Panc1 (cell line): ENCODE data around the gene ESRRG. TPM values are rescaled to one million over a fixed set of nuclear protein-coding genes. Genes with fewer than 3 reads are reported as not detected.

Experiments
- ATAC-seq: fragments of 200-7000 bp; cut with Tn5 transposase; 2 replicates; pipeline ENCODE4 v1.9.1; 2020; ENCODE audit warnings: mild to moderate bottlenecking, moderate library complexity
- BruUV-seq: library from RNA; stranded (reverse); fragments of 400-500 nt; replicated peaks from 2 replicates; lab custom pipeline; 2021; lab: Mats Ljungman, UMichigan
- CTCF ChIA-PET: fragments of 300-600 bp; sonication (Branson Sonifier 250); formaldehyde crosslinking; loops from one replicate; lab custom pipeline; 2022; ENCODE audit warnings: antibody characterized with exemption; lab: Charles Lee
- POLR2A ChIA-PET: fragments of 300-600 bp; sonication (Branson Sonifier 250); formaldehyde crosslinking; loops from one replicate; lab custom pipeline; 2022; ENCODE audit warnings: antibody characterized with exemption; lab: Charles Lee
- DNase-seq: peaks from one replicate; pipeline ENCODE4 v3.0.0-alpha.2; 2010; ENCODE audit warnings: low read depth, low spot score
- H3K27ac ChIP-seq: 2 replicates; pipeline ENCODE4 v1.5.1; 2011; ENCODE audit warnings: mild to moderate bottlenecking, low read length, inconsistent platforms
- H3K27me3 ChIP-seq: fragments of 200-500 bp; sonication (Bioruptor generic); 2 replicates; pipeline ENCODE4 v1.6.0; 2014; ENCODE audit warnings: low read length, inconsistent platforms; ENCODE audit not compliant: control insufficient read depth, insufficient read depth
- H3K36me3 ChIP-seq: fragments of 200-500 bp; sonication (Bioruptor generic); 2 replicates; pipeline ENCODE4 v1.5.1; 2014; ENCODE audit warnings: inconsistent platforms, mild to moderate bottlenecking, low read length, moderate library complexity; ENCODE audit not compliant: control insufficient read depth, insufficient read depth
- H3K4me1 ChIP-seq: 2 replicates; pipeline ENCODE4 v1.5.1; 2011; ENCODE audit warnings: inconsistent platforms, mild to moderate bottlenecking, low read length, moderate library complexity; ENCODE audit not compliant: control insufficient read depth, insufficient read depth
- H3K4me3 ChIP-seq, 2 experiments: 2 replicates each; pipeline ENCODE4 v1.5.1; 2011 to 2012; ENCODE audit warnings: low read depth in 2 of 2, low read length in 2 of 2, mild to moderate bottlenecking in 2 of 2, inconsistent platforms in 1 of 2, moderate library complexity in 1 of 2
- H3K9me3 ChIP-seq: fragments of 200-500 bp; sonication (Bioruptor generic); 2 replicates; pipeline ENCODE4 v1.5.1; 2014; ENCODE audit warnings: low read depth, mild to moderate bottlenecking, inconsistent platforms, low read length, moderate library complexity; ENCODE audit not compliant: control insufficient read depth, insufficient read depth
- CTCF ChIP-seq: fragments of 450-650 bp; IDR thresholded peaks from 2 replicates; pipeline ENCODE4 v1.5.1; 2017; ENCODE audit warnings: mild to moderate bottlenecking
- POLR2AphosphoS5 ChIP-seq: IDR thresholded peaks from 2 replicates; pipeline ENCODE4 v1.6.1; 2012; ENCODE audit warnings: mild to moderate bottlenecking, low read depth, low read length, moderate library complexity
- SIN3A ChIP-seq: IDR thresholded peaks from 2 replicates; pipeline ENCODE4 v1.6.1; 2012; ENCODE audit warnings: low read depth, mild to moderate bottlenecking, low read length, moderate library complexity, borderline replicate concordance; ENCODE audit not compliant: insufficient read depth
- TCF7L2 ChIP-seq: IDR thresholded peaks from 2 replicates; pipeline ENCODE4 v1.6.1; 2011; ENCODE audit warnings: mild to moderate bottlenecking, low read depth, low read length, inconsistent platforms
- in situ Hi-C: cut with HindIII; loops from 2 replicates; pipeline ENCODE4 v1.10.0; 2016; ENCODE audit warnings: low sequenced_read_pairs, low pct_unique_long_range_greater_than_20kb
- intact Hi-C: fragments of 100-400 bp; cut with micrococcal nuclease; formaldehyde crosslinking; loops from one replicate; pipeline ENCODE4 v1.10.0; 2022; ENCODE audit not compliant: unreplicated experiment
- total RNA-seq: library from RNA; stranded (reverse); gene quantifications from one replicate; pipeline ENCODE4 v1.2.1, GENCODE V29; 2021; ENCODE audit not compliant: unreplicated experiment
- TF ChIP-seq, protein P1 (sequence below), 2 experiments: IDR thresholded peaks; 2 replicates each; pipeline ENCODE4 v1.6.1; 2011 to 2012; ENCODE audit warnings: low read depth in 2 of 2, control low read depth in 1 of 2, low read length in 1 of 2, mild to moderate bottlenecking in 1 of 2, moderate library complexity in 1 of 2; ENCODE audit not compliant: insufficient read depth in 1 of 2

The ESRRG gene
- total RNA-seq, 1 experiment from 2014 or later, result not detected

DNA sequence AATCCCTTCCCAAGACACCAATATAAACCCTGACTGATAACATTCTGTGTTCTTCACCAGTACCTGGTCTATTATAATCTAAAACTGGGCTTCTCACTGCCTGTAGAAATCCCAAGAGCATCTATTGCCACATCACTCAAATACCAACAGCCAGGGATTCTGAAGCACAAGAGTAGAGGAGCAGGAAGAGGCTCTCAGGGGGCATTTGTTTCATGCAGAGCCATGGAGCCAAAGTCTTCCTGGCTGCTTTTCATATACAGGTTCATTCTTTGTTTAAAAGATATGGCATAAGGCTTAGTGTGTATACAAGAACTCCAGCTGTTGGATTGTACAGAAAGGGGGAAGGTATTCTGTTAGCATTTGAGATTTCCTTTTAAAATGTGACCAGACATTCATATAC lies 261.8 kb downstream of the ESRRG start:
- ATAC-seq (no peak), DNase-seq (no peak)
- H3K27me3 ChIP-seq, result no peaks in the 10 kb centered on the region
- no peak overlapping the region for H3K4me3 ChIP-seq
- intact Hi-C loops, result no loop called here
- no peaks in the 10 kb centered on the region for H3K36me3 ChIP-seq
- no peaks in the 10 kb centered on the region for H3K9me3 ChIP-seq
- TF ChIP-seq CTCF, result no peak
- TF ChIP-seq TCF7L2, result no peak
- TF ChIP-seq, protein P1, sequence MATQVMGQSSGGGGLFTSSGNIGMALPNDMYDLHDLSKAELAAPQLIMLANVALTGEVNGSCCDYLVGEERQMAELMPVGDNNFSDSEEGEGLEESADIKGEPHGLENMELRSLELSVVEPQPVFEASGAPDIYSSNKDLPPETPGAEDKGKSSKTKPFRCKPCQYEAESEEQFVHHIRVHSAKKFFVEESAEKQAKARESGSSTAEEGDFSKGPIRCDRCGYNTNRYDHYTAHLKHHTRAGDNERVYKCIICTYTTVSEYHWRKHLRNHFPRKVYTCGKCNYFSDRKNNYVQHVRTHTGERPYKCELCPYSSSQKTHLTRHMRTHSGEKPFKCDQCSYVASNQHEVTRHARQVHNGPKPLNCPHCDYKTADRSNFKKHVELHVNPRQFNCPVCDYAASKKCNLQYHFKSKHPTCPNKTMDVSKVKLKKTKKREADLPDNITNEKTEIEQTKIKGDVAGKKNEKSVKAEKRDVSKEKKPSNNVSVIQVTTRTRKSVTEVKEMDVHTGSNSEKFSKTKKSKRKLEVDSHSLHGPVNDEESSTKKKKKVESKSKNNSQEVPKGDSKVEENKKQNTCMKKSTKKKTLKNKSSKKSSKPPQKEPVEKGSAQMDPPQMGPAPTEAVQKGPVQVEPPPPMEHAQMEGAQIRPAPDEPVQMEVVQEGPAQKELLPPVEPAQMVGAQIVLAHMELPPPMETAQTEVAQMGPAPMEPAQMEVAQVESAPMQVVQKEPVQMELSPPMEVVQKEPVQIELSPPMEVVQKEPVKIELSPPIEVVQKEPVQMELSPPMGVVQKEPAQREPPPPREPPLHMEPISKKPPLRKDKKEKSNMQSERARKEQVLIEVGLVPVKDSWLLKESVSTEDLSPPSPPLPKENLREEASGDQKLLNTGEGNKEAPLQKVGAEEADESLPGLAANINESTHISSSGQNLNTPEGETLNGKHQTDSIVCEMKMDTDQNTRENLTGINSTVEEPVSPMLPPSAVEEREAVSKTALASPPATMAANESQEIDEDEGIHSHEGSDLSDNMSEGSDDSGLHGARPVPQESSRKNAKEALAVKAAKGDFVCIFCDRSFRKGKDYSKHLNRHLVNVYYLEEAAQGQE (IDR thresholded peaks at IDR 0.05; ENCODE audit: insufficient read depth in 1 of 2, low read depth in 2 of 2, low read length in 1 of 2), result no peak
- TF ChIP-seq SIN3A, result no peak
- no peak for TF ChIP-seq POLR2AphosphoS5
- BruUV-seq, result no TSS peak
- in situ Hi-C loops, result no loop called here
- ChIA-PET CTCF (no interaction called here), POLR2A (no interaction called here)
- H3K4me1 ChIP-seq, result no peaks in the 10 kb centered on the region
- no peak overlapping the region for H3K27ac ChIP-seq

- ATAC-seq (no peak), DNase-seq (no peak)
- Histone ChIP-seq H3K27me3 (no peaks in the 10 kb centered on the region), H3K27ac (no peak overlapping the region), H3K4me3 (no peak overlapping the region), H3K4me1 (no peaks in the 10 kb centered on the region), H3K36me3 (no peaks in the 10 kb centered on the region), H3K9me3 (no peaks in the 10 kb centered on the region)
- POLR2A ChIA-PET, result no interaction called here
- intact Hi-C loops, result no loop called here
- CTCF ChIA-PET, result no interaction called here
- TF ChIP-seq CTCF (no peak), TCF7L2 (no peak)
- TF ChIP-seq, protein P1 (IDR thresholded peaks at IDR 0.05; ENCODE audit: insufficient read depth in 1 of 2, low read depth in 2 of 2, low read length in 1 of 2), result no peak
- no TSS peak for BruUV-seq
- in situ Hi-C loops, result no loop called here
Measured at GRCh38 chr1:216459651-216460207, 263.5 kb downstream of the ESRRG start.
